HG02623 (cell line): Measurements from ENCODE around the gene SCN4A.
"Not testable (repeated sequence)": the region's sequence is repeated elsewhere in the genome, so short reads cannot be mapped to it uniquely, and the experiment has no call there.

Experiments used
- ATAC-seq: cut with Tn5 transposase; IDR thresholded peaks from one replicate; pipeline ENCODE4 v1.9.1; 2021; ENCODE audit warnings: moderate library complexity; ENCODE audit not compliant: unreplicated experiment

The SCN4A gene

GRCh38 chr17:63972796-63973195 is at the start of gene SCN4A:
SCN4A (minus strand) TSS chr17:63972918; CDS start chr17:63972841, 77 bp downstream.
- ATAC-seq, result no peak

DNA sequence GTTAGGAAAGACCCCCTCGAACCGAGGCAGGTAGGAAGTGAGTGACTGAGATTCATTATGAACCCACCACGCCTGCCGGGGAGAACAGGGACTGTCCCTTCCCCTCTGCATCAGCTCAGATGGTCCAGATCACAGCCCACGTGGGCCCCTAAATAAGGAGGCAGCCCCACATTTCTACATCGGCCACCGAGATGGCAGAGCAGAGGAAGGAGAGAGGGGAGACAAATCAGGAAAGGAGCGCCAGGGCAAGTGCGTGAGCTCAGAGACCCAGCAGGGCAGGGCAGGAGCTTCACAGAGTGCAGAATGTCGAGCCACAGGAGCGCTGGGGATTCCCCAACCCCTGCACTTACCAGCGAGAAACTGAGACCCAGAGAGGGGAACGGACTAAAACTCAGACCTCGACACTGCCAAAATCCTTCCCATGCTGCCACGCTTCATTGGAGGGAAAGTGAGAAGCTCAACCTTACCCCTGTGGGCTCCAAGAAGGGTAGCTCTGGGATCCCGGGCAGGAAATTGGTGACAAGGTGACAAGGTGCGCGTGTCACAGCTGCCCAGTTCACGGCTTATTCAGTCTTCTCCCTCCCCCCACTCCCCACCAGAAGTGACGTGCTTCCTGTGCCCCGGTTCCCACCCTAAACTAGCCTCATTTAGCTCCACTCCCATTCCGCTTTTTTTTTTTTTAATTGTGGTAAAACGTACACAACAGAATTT is 47.5 kb upstream of the SCN4A start, which contains the start of gene ICAM2:
Gene ICAM2 (minus strand): TSS at position 578 of the 711 bp plus-strand sequence. CDS start 13,942 bp downstream, outside the sequence.
- ATAC-seq, result peak; percentile 51

DNA sequence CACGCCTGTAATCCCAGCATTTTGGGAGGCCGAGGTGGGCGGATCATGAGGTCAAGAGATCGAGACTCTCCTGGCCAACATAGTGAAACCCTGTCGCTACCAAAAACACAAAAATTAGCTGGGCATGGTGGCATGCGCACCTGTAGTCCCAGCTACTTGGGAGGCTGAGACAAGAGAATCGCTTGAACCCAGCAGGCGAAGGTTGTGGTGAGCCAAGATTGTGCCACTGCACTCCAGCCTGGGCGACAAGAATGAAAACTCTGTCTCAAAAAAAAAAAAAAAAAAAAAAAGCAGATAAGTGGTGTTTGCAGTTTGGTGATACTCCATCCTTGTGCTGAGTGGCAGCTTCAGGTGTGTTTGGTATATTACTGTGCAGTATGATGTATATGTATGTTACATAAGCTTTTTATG is 46.8 kb upstream of the SCN4A start:
- ATAC-seq, result not testable (repeated sequence)

GRCh38 chr17:64017381-64017980 is 44.8 kb upstream of the SCN4A start:
- ATAC-seq, result no peak

GRCh38 chr17:64016974-64017373 is 44.3 kb upstream of the SCN4A start:
- ATAC-seq, result no peak

- ATAC-seq, result no peak
Observed at GRCh38 chr17:64016231-64016784, 43.6 kb upstream of the SCN4A start.

DNA sequence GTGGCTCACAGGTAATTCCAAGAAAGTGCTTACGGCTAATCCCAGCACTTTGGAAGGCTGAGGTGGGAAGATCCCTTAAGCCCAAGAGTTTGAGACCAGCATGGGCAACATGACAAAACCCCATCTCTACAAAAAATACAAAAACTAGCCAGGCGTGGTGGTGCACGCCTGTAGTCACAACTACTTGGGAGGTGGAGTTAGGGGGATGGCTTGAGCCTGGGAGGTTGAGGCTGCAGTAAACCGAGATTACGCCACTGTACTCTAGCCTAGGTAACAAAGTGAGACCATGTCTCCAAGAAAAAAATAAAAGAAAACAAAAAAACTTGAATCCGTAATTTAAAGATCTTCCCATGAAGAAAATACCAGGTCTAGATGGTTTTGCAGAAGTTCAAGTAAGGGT is 42.7 kb upstream of the SCN4A start:
- ATAC-seq, result no peak

GRCh38 chr17:64009571-64010402 is 37.1 kb upstream of the SCN4A start:
- no peak for ATAC-seq

- ATAC-seq, result no peak
Observed at GRCh38 chr17:64008830-64009229, 36.1 kb upstream of the SCN4A start.

DNA sequence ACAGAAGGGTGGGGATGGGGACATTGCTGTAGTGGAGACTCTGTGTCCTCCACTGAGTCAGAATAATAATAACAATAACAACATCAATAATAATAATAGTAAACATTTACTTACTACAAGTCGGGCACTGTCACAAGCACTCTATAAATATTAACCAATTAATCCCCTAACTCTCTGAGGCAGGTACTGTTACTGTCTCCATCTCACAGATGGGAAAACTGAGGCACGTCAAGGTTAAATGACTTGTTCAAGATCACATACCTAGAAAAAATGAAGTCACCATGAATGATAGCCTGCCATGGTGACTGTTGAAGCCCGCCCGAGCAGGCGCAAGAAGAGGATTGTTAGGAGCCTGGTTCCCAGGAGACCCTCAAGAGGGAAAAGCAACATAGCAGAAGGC is 35.6 kb upstream of the SCN4A start:
- no peak for ATAC-seq

DNA sequence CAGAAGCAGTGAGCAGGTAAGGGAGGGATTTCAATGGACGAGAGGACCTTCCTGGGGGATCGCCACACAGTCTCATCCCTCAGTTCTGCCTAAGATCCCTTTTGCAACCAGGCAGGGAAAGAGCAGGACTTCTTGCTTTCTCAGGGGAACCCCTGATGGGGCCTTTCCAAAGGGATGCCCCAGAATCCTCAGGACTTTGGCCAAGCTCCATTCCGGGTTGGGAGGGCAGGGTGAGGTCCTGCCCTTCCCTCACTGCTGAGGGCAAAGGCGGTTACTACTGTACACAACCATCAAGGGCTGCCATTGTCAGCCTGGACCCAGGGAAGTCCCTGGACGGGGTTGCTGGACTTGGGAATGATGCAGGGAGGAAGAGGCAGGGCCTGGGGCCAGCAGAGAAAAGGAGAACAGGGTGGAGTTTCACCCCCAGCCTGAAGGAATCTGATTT is 35.1 kb upstream of the SCN4A start:
- ATAC-seq, result no peak

- ATAC-seq, result not testable (repeated sequence)
Observed at GRCh38 chr17:64007089-64007837, 34.5 kb upstream of the SCN4A start.

DNA sequence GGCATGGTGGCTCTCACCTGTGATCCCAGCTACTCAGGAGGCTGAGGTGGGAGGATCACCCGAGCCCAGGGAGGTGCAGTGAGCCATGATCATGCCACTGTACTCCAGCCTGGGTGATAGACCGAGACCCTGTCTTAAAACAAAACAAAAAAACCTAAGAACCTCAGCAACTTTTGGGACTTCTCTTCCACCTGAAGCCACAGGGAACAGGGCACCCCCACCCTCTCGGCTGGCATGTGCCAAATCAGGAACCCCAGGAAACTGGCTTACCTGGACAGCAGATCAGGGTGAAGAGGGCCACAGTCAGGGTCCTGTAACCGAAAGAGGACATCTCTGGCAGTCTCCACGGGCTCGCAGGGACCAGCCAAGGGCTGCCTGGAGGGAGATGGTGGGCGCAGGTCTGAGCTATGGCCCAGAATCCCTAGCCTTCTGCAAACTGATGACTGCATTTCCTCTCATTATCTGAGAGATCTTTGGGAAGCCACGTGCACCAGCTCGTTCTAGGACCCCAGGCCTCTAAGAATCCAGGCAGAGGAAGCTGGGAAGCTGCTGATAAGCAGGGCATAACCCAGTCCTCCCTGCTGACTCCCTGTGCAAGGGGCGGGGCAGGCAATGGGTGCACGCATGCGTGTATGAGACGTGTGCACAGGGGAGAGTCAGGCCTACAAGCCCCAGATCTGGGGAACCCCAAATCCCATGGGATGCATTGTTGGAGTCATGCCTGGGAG is 33.8 kb upstream of the SCN4A start:
- no peak for ATAC-seq

- ATAC-seq, result no peak
Observed at GRCh38 chr17:64005734-64006167, 33.0 kb upstream of the SCN4A start.

- ATAC-seq, result no peak
Observed at GRCh38 chr17:64004903-64005733, 32.4 kb upstream of the SCN4A start.

GRCh38 chr17:64004218-64004770 is 31.6 kb upstream of the SCN4A start:
- no peak for ATAC-seq

- no peak for ATAC-seq
Observed at GRCh38 chr17:64003526-64004121, 30.9 kb upstream of the SCN4A start.
